ENCODE data around the gene RMI2.
"Not testable (repeated sequence)": the region's sequence is repeated elsewhere in the genome, so short reads cannot be mapped to it uniquely, and the experiment has no call there.

RMI2 gene

GRCh38 chr16:11345040-11345862, at the start of gene RMI2:
Gene RMI2 (plus strand): TSS chr16:11345459. CDS start chr16:11345472, 13 bp downstream.
- peak; percentile 98 for DNase-seq (ENCODE audit: low spot score)

GRCh38 chr16:11295672-11296071, 49.6 kb upstream of the RMI2 start:
- DNase-seq (ENCODE audit: low spot score): no peak

- DNase-seq (ENCODE audit: low spot score): no peak
Measured at GRCh38 chr16:11296351-11296705, 48.9 kb upstream of the RMI2 start.

GRCh38 chr16:11296706-11297491, 48.4 kb upstream of the RMI2 start:
- no peak for DNase-seq (ENCODE audit: low spot score)

GRCh38 chr16:11297492-11298142, 47.6 kb upstream of the RMI2 start:
- DNase-seq (ENCODE audit: low spot score): no peak

- DNase-seq (ENCODE audit: low spot score): no peak
Measured at GRCh38 chr16:11298143-11298900, 46.9 kb upstream of the RMI2 start.

GRCh38 chr16:11298950-11299547, 46.2 kb upstream of the RMI2 start:
- not testable (repeated sequence) for DNase-seq (ENCODE audit: low spot score)

- no peak for DNase-seq (ENCODE audit: low spot score)
Measured at GRCh38 chr16:11299865-11300559, 45.2 kb upstream of the RMI2 start.

GRCh38 chr16:11300560-11300892, 44.7 kb upstream of the RMI2 start:
- no peak for DNase-seq (ENCODE audit: low spot score)

- DNase-seq (ENCODE audit: low spot score): no peak
Measured at GRCh38 chr16:11301645-11302501, 43.4 kb upstream of the RMI2 start.

GRCh38 chr16:11302977-11303376, 42.3 kb upstream of the RMI2 start:
- DNase-seq (ENCODE audit: low spot score): no peak

GRCh38 chr16:11303405-11304138, 41.7 kb upstream of the RMI2 start:
- DNase-seq (ENCODE audit: low spot score): no peak

GRCh38 chr16:11306381-11306780, 38.9 kb upstream of the RMI2 start:
- DNase-seq (ENCODE audit: low spot score): no peak

GRCh38 chr16:11306997-11307638, 38.1 kb upstream of the RMI2 start:
- DNase-seq (ENCODE audit: low spot score): no peak

GRCh38 chr16:11307639-11308492, 37.4 kb upstream of the RMI2 start:
- DNase-seq (ENCODE audit: low spot score): no peak

- no peak for DNase-seq (ENCODE audit: low spot score)
Measured at GRCh38 chr16:11308493-11309283, 36.6 kb upstream of the RMI2 start.

Data from ecto neural progenitor cell (in vitro differentiated cells).